Stimulated activated effector memory CD8-positive, alpha-beta T cell treated with anti-CD3 and anti-CD28 coated beads, Interleukin-12 subunit alpha, Interleukin-12 subunit beta, amount 100 ng/mL, for 72 hours (primary cell): Measurements from ENCODE around the gene CBFA2T3.
"Not testable (repeated sequence)": the region's sequence is repeated elsewhere in the genome, so short reads cannot be mapped to it uniquely, and the experiment has no call there.

Experiments
- ATAC-seq: fragments of 150-1000 bp; cut with Tn5 transposase; 2 replicates; pipeline ENCODE4 v1.10.0; 2021
- DNase-seq, 2 donors: peaks; one replicate each; pipeline ENCODE4 v3.0.0; 2021 to 2022; ENCODE audit warnings: low spot score in 2 of 2
- H3K27ac Mint-ChIP-seq: one replicate; pipeline ENCODE4 v1.8.0; 2022; ENCODE audit warnings: mild to moderate bottlenecking, mixed read lengths
- H3K36me3 Mint-ChIP-seq: one replicate; pipeline ENCODE4 v1.8.0; 2022; ENCODE audit warnings: mild to moderate bottlenecking, mixed read lengths
- H3K4me1 Mint-ChIP-seq: one replicate; pipeline ENCODE4 v1.8.0; 2022; ENCODE audit warnings: mixed read lengths
- H3K4me3 Mint-ChIP-seq: one replicate; pipeline ENCODE4 v1.8.0; 2022; ENCODE audit warnings: mild to moderate bottlenecking, mixed read lengths
- H3K9me3 Mint-ChIP-seq: one replicate; pipeline ENCODE4 v1.8.0; 2022; ENCODE audit warnings: mixed read lengths

The CBFA2T3 gene

GRCh38 chr16:89016561-89016960 lies 39.6 kb upstream of the CBFA2T3 start:
- not testable (repeated sequence) for H3K9me3 Mint-ChIP-seq, H3K27ac Mint-ChIP-seq
- H3K4me1 Mint-ChIP-seq = peaks cover 23% of the 10 kb centered on the region

GRCh38 chr16:89015271-89015859 lies 38.4 kb upstream of the CBFA2T3 start:
- H3K9me3 Mint-ChIP-seq = no peaks in the 10 kb centered on the region
- H3K4me3 Mint-ChIP-seq = no peak overlapping the region
- DNase-seq = no peak
- H3K27ac Mint-ChIP-seq = no peak overlapping the region
- ATAC-seq = no peak
- peaks cover 20% of the 10 kb centered on the region for H3K4me1 Mint-ChIP-seq
- no peaks in the 10 kb centered on the region for H3K36me3 Mint-ChIP-seq

More at GRCh38 chr16:89016561-89016960, 39.6 kb upstream of the CBFA2T3 start:
- H3K4me3 Mint-ChIP-seq, H3K36me3 Mint-ChIP-seq, DNase-seq, ATAC-seq: not testable (repeated sequence)

GRCh38 chr16:89014403-89015230 lies 37.6 kb upstream of the CBFA2T3 start:
- no peak for ATAC-seq
- no peaks in the 10 kb centered on the region for H3K36me3 Mint-ChIP-seq
- H3K4me3 Mint-ChIP-seq = no peak overlapping the region
- no peak for DNase-seq
- H3K27ac Mint-ChIP-seq = no peak overlapping the region
- peaks cover 17% of the 10 kb centered on the region for H3K4me1 Mint-ChIP-seq
- no peaks in the 10 kb centered on the region for H3K9me3 Mint-ChIP-seq

GRCh38 chr16:89013692-89014402 lies 36.8 kb upstream of the CBFA2T3 start:
- no peak for DNase-seq

GRCh38 chr16:89013111-89013510 lies 36.1 kb upstream of the CBFA2T3 start:
- Mint-ChIP-seq H3K36me3 (no peaks in the 10 kb centered on the region), H3K9me3 (peaks cover 3% of the 10 kb centered on the region), H3K27ac (no peak overlapping the region), H3K4me1 (peaks cover 19% of the 10 kb centered on the region), H3K4me3 (no peak overlapping the region)
- DNase-seq (no peak), ATAC-seq (peak; percentile 26)

More at GRCh38 chr16:89013692-89014402, 36.8 kb upstream of the CBFA2T3 start:
- ATAC-seq = no peak
- peaks cover 23% of the 10 kb centered on the region for H3K4me1 Mint-ChIP-seq
- no peak overlapping the region for H3K27ac Mint-ChIP-seq
- H3K36me3 Mint-ChIP-seq = no peaks in the 10 kb centered on the region
- H3K4me3 Mint-ChIP-seq = no peak overlapping the region
- peaks cover 3% of the 10 kb centered on the region for H3K9me3 Mint-ChIP-seq

- Mint-ChIP-seq H3K36me3 (no peaks in the 10 kb centered on the region), H3K4me1 (peaks cover 17% of the 10 kb centered on the region), H3K27ac (no peak overlapping the region), H3K4me3 (no peak overlapping the region), H3K9me3 (peaks cover 3% of the 10 kb centered on the region)
- ATAC-seq (no peak), DNase-seq (no peak)
Measured at GRCh38 chr16:89012622-89012995, 35.6 kb upstream of the CBFA2T3 start.

GRCh38 chr16:89011909-89012621 lies 35.1 kb upstream of the CBFA2T3 start:
- no peak overlapping the region for H3K27ac Mint-ChIP-seq
- no peaks in the 10 kb centered on the region for H3K36me3 Mint-ChIP-seq
- DNase-seq (no peak), ATAC-seq (no peak)
- peaks cover 3% of the 10 kb centered on the region for H3K9me3 Mint-ChIP-seq
- H3K4me1 Mint-ChIP-seq = peaks cover 17% of the 10 kb centered on the region
- H3K4me3 Mint-ChIP-seq = no peak overlapping the region

- peaks cover 17% of the 10 kb centered on the region for H3K4me1 Mint-ChIP-seq
- no peak overlapping the region for H3K27ac Mint-ChIP-seq
- DNase-seq (no peak), ATAC-seq (no peak)
- no peaks in the 10 kb centered on the region for H3K36me3 Mint-ChIP-seq
- peaks cover 3% of the 10 kb centered on the region for H3K9me3 Mint-ChIP-seq
- no peak overlapping the region for H3K4me3 Mint-ChIP-seq
Measured at GRCh38 chr16:89010210-89010925, 33.4 kb upstream of the CBFA2T3 start.

- peak; percentile 42 for ATAC-seq
- Mint-ChIP-seq H3K9me3 (peaks cover 3% of the 10 kb centered on the region), H3K4me3 (no peak overlapping the region), H3K4me1 (peaks cover 21% of the 10 kb centered on the region), H3K27ac (no peak overlapping the region), H3K36me3 (no peaks in the 10 kb centered on the region)
- no peak for DNase-seq
Measured at GRCh38 chr16:89009343-89010209, 32.6 kb upstream of the CBFA2T3 start.

GRCh38 chr16:89008796-89009195 lies 31.8 kb upstream of the CBFA2T3 start:
- H3K4me1 Mint-ChIP-seq = peaks cover 28% of the 10 kb centered on the region
- not testable (repeated sequence) for H3K27ac Mint-ChIP-seq, H3K4me3 Mint-ChIP-seq, H3K36me3 Mint-ChIP-seq, ATAC-seq, DNase-seq, H3K9me3 Mint-ChIP-seq

GRCh38 chr16:89007371-89008249 lies 30.6 kb upstream of the CBFA2T3 start:
- ATAC-seq = no peak
- Mint-ChIP-seq H3K36me3 (no peaks in the 10 kb centered on the region), H3K9me3 (peaks cover 3% of the 10 kb centered on the region), H3K27ac (no peak overlapping the region), H3K4me1 (peaks cover 25% of the 10 kb centered on the region), H3K4me3 (no peak overlapping the region)
- DNase-seq = no peak

- no peaks in the 10 kb centered on the region for H3K36me3 Mint-ChIP-seq
- peak; percentile 40 for ATAC-seq
- H3K9me3 Mint-ChIP-seq = peaks cover 3% of the 10 kb centered on the region
- H3K4me3 Mint-ChIP-seq = no peak overlapping the region
- no peak overlapping the region for H3K27ac Mint-ChIP-seq
- H3K4me1 Mint-ChIP-seq = peaks cover 25% of the 10 kb centered on the region
- no peak for DNase-seq
Measured at GRCh38 chr16:89006036-89006752, 29.2 kb upstream of the CBFA2T3 start.
